Measurements from ENCODE around the gene MRGPRD. TPM values are rescaled to one million over a fixed set of nuclear protein-coding genes. Genes with fewer than 3 reads are reported as not detected.

The MRGPRD gene
- polyA plus RNA-seq (2014; cell fraction: cytosol; rRNA removed): not detected in 2 replicates
- polyA plus RNA-seq (2014; cell fraction: nucleus; rRNA removed): not detected in 2 replicates

GRCh38 chr11:68980776-68981065 is at the start of gene MRGPRD:
MRGPRD (minus strand) TSS chr11:68980986; CDS start chr11:68980986, 0 bp downstream.
- DNase-seq (ENCODE audit: low spot score): no peak

- no peak for DNase-seq (ENCODE audit: low spot score)
These were observed 49.5 kb upstream of the MRGPRD start for GRCh38 chr11:69030301-69030700.

GRCh38 chr11:69027704-69028372 is 47.1 kb upstream of the MRGPRD start:
- DNase-seq (ENCODE audit: low spot score): no peak

- DNase-seq (ENCODE audit: low spot score): no peak
These were observed 43.7 kb upstream of the MRGPRD start for GRCh38 chr11:69024509-69024908.

- no peak for DNase-seq (ENCODE audit: low spot score)
These were observed 41.5 kb upstream of the MRGPRD start for GRCh38 chr11:69022260-69022659.

- DNase-seq (ENCODE audit: low spot score): no peak
These were observed 38.1 kb upstream of the MRGPRD start for GRCh38 chr11:69018924-69019323.

- no peak for DNase-seq (ENCODE audit: low spot score)
These were observed 37.2 kb upstream of the MRGPRD start for GRCh38 chr11:69017951-69018350.

- peak; percentile 49 for DNase-seq (ENCODE audit: low spot score)
These were observed 34.2 kb upstream of the MRGPRD start for GRCh38 chr11:69014898-69015549.

GRCh38 chr11:69014084-69014851 is 33.5 kb upstream of the MRGPRD start:
- peak; percentile 31 for DNase-seq (ENCODE audit: low spot score)

- DNase-seq (ENCODE audit: low spot score): no peak
These were observed 32.5 kb upstream of the MRGPRD start, which contains the start of gene MRGPRF for GRCh38 chr11:69013009-69013951. MRGPRF (minus strand) TSS chr11:69013246; CDS start chr11:69009901, 3,345 bp downstream.

- no peak for DNase-seq (ENCODE audit: low spot score)
These were observed 31.6 kb upstream of the MRGPRD start for GRCh38 chr11:69012092-69013008.

- no peak for DNase-seq (ENCODE audit: low spot score)
These were observed 30.9 kb upstream of the MRGPRD start for GRCh38 chr11:69011624-69012091.

- peak; percentile 77 for DNase-seq (ENCODE audit: low spot score)
These were observed 30.3 kb upstream of the MRGPRD start for GRCh38 chr11:69010964-69011623.

GRCh38 chr11:69010361-69010891 is 29.6 kb upstream of the MRGPRD start:
- DNase-seq (ENCODE audit: low spot score): no peak

GRCh38 chr11:69009441-69010211 is 28.8 kb upstream of the MRGPRD start:
- no peak for DNase-seq (ENCODE audit: low spot score)

GRCh38 chr11:69008737-69009440 is 28.1 kb upstream of the MRGPRD start:
- no peak for DNase-seq (ENCODE audit: low spot score)

GRCh38 chr11:69007975-69008381 is 27.2 kb upstream of the MRGPRD start:
- DNase-seq (ENCODE audit: low spot score): no peak

- no peak for DNase-seq (ENCODE audit: low spot score)
These were observed 26.0 kb upstream of the MRGPRD start for GRCh38 chr11:69006816-69007215.
